IMR-90 (cell line): Measurements from ENCODE around the gene ZNF518A. TPM values are rescaled to one million over a fixed set of nuclear protein-coding genes. Genes with fewer than 3 reads are reported as not detected.

ENCODE experiments used
- ATAC-seq: fragments of 200-7000 bp; cut with Tn5 transposase; 2 replicates; pipeline ENCODE4 v1.9.1; 2020; ENCODE audit warnings: low read depth, mild to moderate bottlenecking, moderate library complexity
- Bru-seq: library from RNA; stranded (reverse); fragments of 400-500 nt; gene quantifications from one replicate; lab custom pipeline; 2021; lab: Mats Ljungman, UMichigan
- BruChase-seq, 2 experiments: library from RNA; stranded (reverse); fragments of 400-500 nt; gene quantifications; one replicate each; lab custom pipeline; 2021; lab: Mats Ljungman, UMichigan
- BruUV-seq: library from RNA; stranded (reverse); fragments of 400-500 nt; replicated peaks from 2 replicates; lab custom pipeline; 2021; lab: Mats Ljungman, UMichigan
- CTCF ChIA-PET: fragments of 300-600 bp; formaldehyde crosslinking; extraction: SDS; loops from one replicate; lab custom pipeline; 2021; ENCODE audit warnings: antibody characterized with exemption; lab: Yijun Ruan, JAX
- POLR2A ChIA-PET: fragments of 300-600 bp; sonication (Branson Sonifier 250); formaldehyde crosslinking; loops from one replicate; lab custom pipeline; 2022; ENCODE audit warnings: antibody characterized with exemption; ENCODE audit not compliant: unreplicated experiment; lab: Charles Lee
- DNase-seq: peaks from one replicate; pipeline ENCODE4 v3.0.0; 2013
- H2AFZ ChIP-seq: replicated peaks from 2 replicates; pipeline ENCODE3; 2013; ENCODE audit warnings: low read length, mild to moderate bottlenecking; ENCODE audit not compliant: poor library complexity
- H2AK5ac ChIP-seq: 2 replicates; pipeline ENCODE4 v1.6.1; 2013; ENCODE audit warnings: low read depth, low read length, inconsistent platforms
- H2AK9ac ChIP-seq: replicated peaks from 2 replicates; pipeline ENCODE3; 2013; ENCODE audit warnings: mild to moderate bottlenecking, low read depth, low read length, moderate library complexity; ENCODE audit not compliant: poor library complexity
- H2BK120ac ChIP-seq: 2 replicates; pipeline ENCODE4 v1.6.1; 2013; ENCODE audit warnings: low read depth, low read length, inconsistent platforms
- H2BK15ac ChIP-seq: 3 replicates; pipeline ENCODE4 v1.6.1; 2013; ENCODE audit warnings: low read depth, low read length, inconsistent platforms
- H2BK20ac ChIP-seq: 2 replicates; pipeline ENCODE4 v1.6.1; 2013; ENCODE audit warnings: low read depth, mild to moderate bottlenecking, inconsistent platforms, low read length, moderate library complexity
- H2BK5ac ChIP-seq: 2 replicates; pipeline ENCODE4 v1.6.1; 2013; ENCODE audit warnings: mild to moderate bottlenecking, low read depth, low read length, inconsistent platforms; ENCODE audit not compliant: poor library complexity, severe bottlenecking
- H3K14ac ChIP-seq: replicated peaks from 2 replicates; pipeline ENCODE4 v1.6.1; 2013; ENCODE audit warnings: low read depth, low read length, inconsistent platforms
- H3K18ac ChIP-seq: 2 replicates; pipeline ENCODE4 v1.6.1; 2013; ENCODE audit warnings: low read depth, low read length, control low read depth
- H3K23ac ChIP-seq: 2 replicates; pipeline ENCODE4 v1.6.1; 2013; ENCODE audit warnings: low read depth, low read length, inconsistent platforms
- H3K27ac ChIP-seq: 2 replicates; pipeline ENCODE4 v1.5.1; 2013; ENCODE audit warnings: mild to moderate bottlenecking, control low read depth, low read length; ENCODE audit not compliant: insufficient read depth
- H3K27me3 ChIP-seq: 2 replicates; pipeline ENCODE4 v1.6.1; 2013; ENCODE audit warnings: low read length; ENCODE audit not compliant: control insufficient read depth, insufficient read depth
- H3K36me3 ChIP-seq: 2 replicates; pipeline ENCODE4 v1.6.1; 2013; ENCODE audit warnings: low read length, mixed read lengths; ENCODE audit not compliant: control insufficient read depth, insufficient read depth
- H3K4ac ChIP-seq: 2 replicates; pipeline ENCODE4 v1.6.1; 2013; ENCODE audit warnings: low read depth, low read length, inconsistent platforms
- H3K4me1 ChIP-seq: 2 replicates; pipeline ENCODE4 v1.6.1; 2013; ENCODE audit warnings: low read length, mixed read lengths; ENCODE audit not compliant: control insufficient read depth, insufficient read depth
- H3K4me2 ChIP-seq: 2 replicates; pipeline ENCODE4 v1.6.1; 2013; ENCODE audit warnings: low read depth, mild to moderate bottlenecking, control low read depth, low read length, moderate library complexity
- H3K4me3 ChIP-seq: 2 replicates; pipeline ENCODE4 v1.5.1; 2013; ENCODE audit warnings: low read depth, mild to moderate bottlenecking, control low read depth, low read length, moderate library complexity; ENCODE audit not compliant: insufficient read depth
- H3K56ac ChIP-seq: 2 replicates; pipeline ENCODE4 v1.6.1; 2013; ENCODE audit warnings: low read length, inconsistent platforms; ENCODE audit not compliant: insufficient read depth; ENCODE audit errors: extremely low read depth
- H3K79me1 ChIP-seq, 2 experiments: 2 replicates each; pipeline ENCODE4 v1.6.1; 2013; ENCODE audit warnings: low read length in 2 of 2, inconsistent platforms in 1 of 2, low read depth in 1 of 2
- H3K9ac ChIP-seq: 2 replicates; pipeline ENCODE4 v1.6.1; 2013; ENCODE audit warnings: low read depth, low read length, control low read depth
- H3K9me1 ChIP-seq: 2 replicates; pipeline ENCODE4 v1.6.1; 2013; ENCODE audit warnings: low read length, inconsistent platforms; ENCODE audit not compliant: insufficient read depth
- H3K9me3 ChIP-seq: 2 replicates; pipeline ENCODE4 v1.6.1; 2013; ENCODE audit warnings: low read length; ENCODE audit not compliant: control insufficient read depth, insufficient read depth
- H4K20me1 ChIP-seq: 2 replicates; pipeline ENCODE4 v1.6.1; 2013; ENCODE audit warnings: low read length, inconsistent platforms; ENCODE audit not compliant: insufficient read depth
- H4K5ac ChIP-seq: 2 replicates; pipeline ENCODE4 v1.6.1; 2013; ENCODE audit warnings: mild to moderate bottlenecking, low read depth, low read length, control low read depth
- H4K8ac ChIP-seq, 2 experiments: 2 replicates each; pipeline ENCODE4 v1.6.1; 2013; ENCODE audit warnings: low read depth in 2 of 2, low read length in 2 of 2, control low read depth in 1 of 2, inconsistent platforms in 1 of 2
- H4K91ac ChIP-seq: 2 replicates; pipeline ENCODE4 v1.6.1; 2013; ENCODE audit warnings: low read depth, low read length, inconsistent platforms; ENCODE audit not compliant: insufficient read depth
- CTCF ChIP-seq: conservative IDR thresholded peaks from 2 replicates; pipeline ENCODE4 v1.5.1; 2012; ENCODE audit warnings: mild to moderate bottlenecking, low read depth, low read length, improper control_type of control experiment
- MAFK ChIP-seq: IDR thresholded peaks from 2 replicates; pipeline ENCODE4 v1.6.1; 2012; ENCODE audit warnings: low read depth, low read length, improper control_type of control experiment
- MAZ ChIP-seq: IDR thresholded peaks from 2 replicates; pipeline ENCODE4 v1.6.1; 2012; ENCODE audit warnings: low read depth, mild to moderate bottlenecking, low read length, improper control_type of control experiment, moderate library complexity, borderline replicate concordance
- NFE2L2 ChIP-seq: fragments of 150-350 bp; IDR thresholded peaks from 2 replicates; pipeline ENCODE4 v1.6.1; 2016; ENCODE audit warnings: low read depth, mild to moderate bottlenecking, low read length
- POLR2A ChIP-seq: IDR thresholded peaks from 2 replicates; pipeline ENCODE4 v1.6.1; 2012; ENCODE audit warnings: mild to moderate bottlenecking, low read depth, low read length
- SMC3 ChIP-seq: fragments of 150-350 bp; IDR thresholded peaks from 2 replicates; pipeline ENCODE4 v1.6.1; 2016; ENCODE audit warnings: low read depth, mild to moderate bottlenecking, antibody characterized with exemption, low read length, moderate library complexity
- WGBS, 2 experiments: methylation state at CpG; one replicate each; pipeline versions ENCODE4 v1.1.5 to v1.1.7; 2013; ENCODE audit warnings: missing lambda C conversion rate in 2 of 2; ENCODE audit not compliant: insufficient read length in 1 of 2; ENCODE audit errors: extremely low coverage in 2 of 2; 5-methylcytosine and 5-hydroxymethylcytosine counted together
- dilution Hi-C: fragments of 300-500 bp; cut with HindIII; formaldehyde crosslinking; loops from one replicate; pipeline ENCODE4 v1.14.3; 2018; ENCODE audit warnings: low sequenced_read_pairs; ENCODE audit not compliant: unreplicated experiment
- in situ Hi-C: fragments of 300-500 bp; cut with MboI; formaldehyde crosslinking; loops from 3 replicates; pipeline ENCODE4 v1.14.3; 2019; ENCODE audit warnings: low sequenced_read_pairs, inconsistent platforms, mixed read lengths
- intact Hi-C: fragments of 100-400 bp; cut with micrococcal nuclease; formaldehyde crosslinking; loops from 2 replicates; pipeline ENCODE4 v1.10.0; 2022
- long read RNA-seq: library from polyadenylated mRNA; unstranded; transcript quantifications from one replicate; pipeline ENCODE4 v2.0.0, GENCODE V29; 2021; ENCODE audit not compliant: unreplicated experiment
- polyA plus RNA-seq, 3 experiments: library from polyadenylated mRNA; depleted of rRNA; stranded (reverse); fragments of >200 nt; gene quantifications; 2 replicates each; pipeline ENCODE4 v1.2.3, GENCODE V29; 2012; ENCODE audit warnings: low replicate concordance in 1 of 3
- total RNA-seq: library from RNA; depleted of rRNA; stranded (reverse); fragments of >200 nt; gene quantifications from 2 replicates; pipeline ENCODE4 v1.2.3, GENCODE V29; 2012; rRNA removed

ZNF518A gene
- 7.9 and 10.0 TPM in 2 replicates for total RNA-seq
- polyA plus RNA-seq (2012; rRNA removed): 1.8 and 2.1 TPM in 2 replicates
- polyA plus RNA-seq (2012; cell fraction: cytosol; rRNA removed): 0.15 and 0.22 TPM in 2 replicates
- polyA plus RNA-seq (2012; cell fraction: nucleus; rRNA removed; ENCODE audit: low replicate concordance): 0.64 and 10.2 TPM in 2 replicates
- percentile 79 among the genes with signal in this experiment for Bru-seq, nascent RNA
- BruChase-seq, experiment 1, labeled RNA remaining after a 6-hour chase: percentile 95 among the genes with signal in this experiment
- BruChase-seq, experiment 2, labeled RNA remaining after a 2-hour chase: percentile 97 among the genes with signal in this experiment
- long read RNA-seq, partial matches to known transcripts: 2 of 5 reads
- long read RNA-seq, other reads (novel, unspliced or antisense): 3 of 5 reads

- Histone ChIP-seq H2BK120ac (peak within 1 kb of the TSS; percentile 69), H3K27ac (peak within 1 kb of the TSS; percentile 94), H3K9me3 (no peaks in the 10 kb centered on the region), H3K9me1 (peaks cover under 1% of the 10 kb centered on the region; the same call in 1 of the 2 replicates), H2AFZ (peak within 1 kb of the TSS; percentile 95), H3K56ac (peak within 1 kb of the TSS; percentile 94), H3K4ac (peak within 1 kb of the TSS; percentile 76), H2BK15ac (peak within 1 kb of the TSS; percentile 1; the same call in 1 of the 3 replicates), H2AK9ac (peak within 1 kb of the TSS; percentile 35), H3K36me3 (peaks cover 2% of the 10 kb centered on the region; the same call in 1 of the 2 replicates), H3K27me3 (no peaks in the 10 kb centered on the region), H3K14ac (peak within 1 kb of the TSS; percentile 82), H3K23ac (peak within 1 kb of the TSS; percentile 89), H3K79me1 (peaks cover 0 to 7% of the 10 kb centered on the region in 2 experiments; a peak in 1 of 4 replicates), H4K20me1 (no peaks in the 10 kb centered on the region), H4K8ac (peak within 1 kb of the TSS; percentile 97 to 99), H2BK5ac (peak within 1 kb of the TSS; percentile 74), H3K18ac (peak within 1 kb of the TSS; percentile 78), H3K4me2 (peak within 1 kb of the TSS; percentile 79), H4K5ac (peak within 1 kb of the TSS; percentile 98), H4K91ac (peak within 1 kb of the TSS; percentile 72), H2AK5ac (peak within 1 kb of the TSS; percentile 7; the same call in 1 of the 2 replicates), H3K9ac (peak within 1 kb of the TSS; percentile 84), H2BK20ac (peak within 1 kb of the TSS; percentile 23; the same call in 1 of the 2 replicates), H3K4me1 (peaks cover under 1% of the 10 kb centered on the region; the same call in 1 of the 2 replicates), H3K4me3 (peak within 1 kb of the TSS; percentile 54)
- POLR2A ChIA-PET: interaction anchor here (0.5 to 2.1 kb wide), 2 partner anchors 11 to 40 kb away, joined by 4 to 12 read pairs; no protein-coding TSS in a partner anchor
- DNase-seq: peak; percentile 97
- BruUV-seq: no TSS peak
- TF ChIP-seq POLR2A (0 out of 2 replicates have a peak, but pooled peaks have one; percentile 17), MAFK (no peak), SMC3 (no peak), MAZ (no peak), NFE2L2 (no peak), CTCF (no peak)
- peak; percentile 85 for ATAC-seq
- intact Hi-C loops (loop anchor here (1.0 kb wide), 2 partner anchors 39 to 85 kb away; no protein-coding TSS in a partner anchor), dilution Hi-C loops (no loop called here), in situ Hi-C loops (loop anchor here (5.0 kb wide), 2 partner anchors 37 to 82 kb away; no protein-coding TSS in a partner anchor)
- CTCF ChIA-PET: no interaction called here
- WGBS, 2 experiments: 6% methylated on average over 37 of the region's 48 CpGs; no CpG with 5 or more reads in 1 of the 2 experiments
Measured at GRCh38 chr10:96129387-96130325, at the start of gene ZNF518A. TSS of gene ZNF518A (plus strand) at chr10:96130297. CDS start at chr10:96156323, 26,026 bp downstream.
